ENCODE results near the gene EPHB1.

Gene EPHB1

DNA sequence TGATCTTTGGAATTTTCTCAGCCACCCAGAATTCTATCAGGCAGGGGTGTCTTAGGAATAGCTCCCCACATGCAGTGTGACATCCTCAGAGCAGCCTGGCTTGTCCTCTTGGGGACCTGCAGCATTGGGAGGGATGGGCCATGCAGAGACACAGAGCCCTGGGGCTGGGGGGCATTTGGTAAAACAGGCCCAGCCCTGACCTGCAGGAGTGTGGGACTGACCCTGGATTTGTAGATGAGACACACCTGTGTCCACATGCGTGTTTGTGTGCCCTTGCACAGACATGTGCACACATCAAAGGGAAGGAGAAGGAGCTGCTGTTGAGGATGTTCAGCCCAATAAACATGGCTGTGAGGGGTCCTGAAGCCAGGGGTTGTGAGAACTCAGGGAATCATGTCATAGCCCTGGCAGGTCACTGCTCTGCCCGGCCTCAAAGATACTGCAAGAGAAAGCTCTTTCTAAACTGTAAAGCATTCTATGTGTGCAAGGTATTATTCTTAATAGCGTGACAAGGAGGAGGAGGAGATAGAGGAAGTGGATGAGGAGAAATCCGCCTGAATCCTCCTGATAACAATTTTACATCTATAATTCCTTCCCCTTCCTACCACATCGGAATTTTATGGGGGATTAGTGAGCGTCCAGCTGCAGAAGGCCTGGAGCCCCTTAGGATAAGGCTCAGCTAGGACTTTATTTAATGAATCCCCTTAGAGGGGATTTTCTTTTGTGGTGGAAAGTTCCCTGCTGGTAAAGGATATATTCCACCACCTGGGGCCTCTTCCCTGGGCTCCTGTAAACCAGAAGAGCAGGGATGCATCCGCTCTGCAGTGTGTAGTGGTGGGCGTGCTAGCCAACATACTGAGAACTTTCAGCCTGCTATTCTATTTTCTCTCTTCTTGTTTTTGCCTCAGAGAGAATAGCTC, 245.5 kb downstream of the EPHB1 start:
- DNase-seq (ENCODE audit: insufficient read length, low spot score) (no peak), FAIRE-seq (no peak)
- TF ChIP-seq PAX5 (IDR thresholded peaks at IDR 0.05; ENCODE audit: insufficient read depth, low read length, severe bottlenecking) (no peak), POU2F2 (IDR thresholded peaks at IDR 0.05; ENCODE audit: low read depth, low read length) (no peak), POLR2A (IDR thresholded peaks at IDR 0.05; ENCODE audit: low read depth, low read length) (no peak)

DNA sequence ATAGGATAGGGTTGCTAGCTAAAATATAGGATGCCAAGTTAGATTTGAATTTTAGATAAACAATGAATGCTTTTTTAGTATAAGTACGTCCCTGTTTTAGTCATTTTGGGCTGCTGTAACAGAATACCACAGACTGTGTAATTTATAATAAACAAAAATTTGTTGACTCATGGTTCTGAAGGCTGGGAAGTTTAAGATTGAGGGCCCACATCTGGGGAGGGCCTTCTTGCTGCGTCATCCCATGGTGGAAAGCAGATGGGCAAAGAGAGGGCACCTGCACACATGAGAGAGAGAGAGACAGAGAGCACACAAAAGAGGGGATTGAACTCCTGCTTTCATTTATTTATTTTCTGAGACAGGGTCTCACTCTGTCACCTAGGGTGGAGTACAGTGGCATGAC, 246.5 kb downstream of the EPHB1 start:
- FAIRE-seq, result no peak

DNA sequence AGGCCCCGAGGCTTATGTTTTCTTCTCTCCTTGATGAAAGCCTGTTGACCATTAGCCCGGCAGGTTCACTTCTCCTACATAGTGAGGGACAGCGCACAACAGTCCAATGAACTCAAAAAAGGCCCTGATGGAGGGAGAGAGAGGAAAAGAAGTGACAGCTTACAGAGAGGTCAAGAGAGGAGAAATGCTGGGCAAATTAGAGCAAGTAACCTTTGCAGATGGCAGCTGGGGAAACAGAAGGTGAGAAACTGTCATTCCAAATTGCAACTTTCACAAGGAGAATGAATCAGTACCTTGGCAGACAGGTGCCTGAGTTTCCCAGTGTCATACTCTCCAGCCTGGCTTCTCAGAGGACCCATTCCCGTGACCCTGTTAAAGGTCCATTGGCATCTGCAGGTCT, 252.0 kb downstream of the EPHB1 start:
- FAIRE-seq, result no peak
- TF ChIP-seq POU2F2 (IDR thresholded peaks at IDR 0.05; ENCODE audit: low read depth, low read length) (no peak), POLR2A (IDR thresholded peaks at IDR 0.05; ENCODE audit: low read depth, low read length) (no peak), POLR2AphosphoS5 (IDR thresholded peaks at IDR 0.05; ENCODE audit: low read depth, low read length) (no peak), TAF1 (IDR thresholded peaks at IDR 0.05; ENCODE audit: low read depth, low read length) (no peak), SPI1 (IDR thresholded peaks at IDR 0.05; ENCODE audit: low read depth, low read length) (no peak), PAX5 (IDR thresholded peaks at IDR 0.05; ENCODE audit: insufficient read depth, low read length, severe bottlenecking) (no peak)
- no peak for DNase-seq (ENCODE audit: insufficient read length, low spot score)

More for the DNA sequence above, 246.5 kb downstream of the EPHB1 start:
- DNase-seq (ENCODE audit: insufficient read length, low spot score), result no peak
- TF ChIP-seq POLR2AphosphoS5 (IDR thresholded peaks at IDR 0.05; ENCODE audit: low read depth, low read length) (no peak), PAX5 (IDR thresholded peaks at IDR 0.05; ENCODE audit: insufficient read depth, low read length, severe bottlenecking) (no peak)

DNA sequence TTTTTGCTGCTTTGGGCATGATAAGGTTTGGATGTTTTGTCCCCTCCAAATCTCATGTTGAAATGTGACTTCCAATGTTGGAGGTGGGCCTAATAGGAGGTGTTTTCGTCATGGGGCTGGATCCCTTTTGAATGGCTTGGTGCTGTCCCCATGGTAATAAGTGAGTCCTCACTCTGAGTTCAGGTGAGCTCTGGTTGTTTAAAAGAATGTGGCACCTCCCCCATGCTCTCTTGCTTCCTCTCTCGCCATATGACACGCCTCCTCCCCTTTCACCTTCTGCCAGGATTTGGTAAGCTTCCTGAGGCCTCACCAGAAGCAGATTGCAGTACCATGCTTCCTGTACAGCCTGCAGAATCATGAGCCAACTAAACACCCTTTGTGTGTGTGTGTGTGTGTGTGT, 255.5 kb downstream of the EPHB1 start:
- no peak for FAIRE-seq
- TF ChIP-seq TAF1 (IDR thresholded peaks at IDR 0.05; ENCODE audit: low read depth, low read length), result no peak
- TF ChIP-seq PAX5 (IDR thresholded peaks at IDR 0.05; ENCODE audit: insufficient read depth, low read length, severe bottlenecking), result no peak
- no peak for TF ChIP-seq SPI1 (IDR thresholded peaks at IDR 0.05; ENCODE audit: low read depth, low read length)
- TF ChIP-seq POU2F2 (IDR thresholded peaks at IDR 0.05; ENCODE audit: low read depth, low read length), result no peak
- TF ChIP-seq POLR2A (IDR thresholded peaks at IDR 0.05; ENCODE audit: low read depth, low read length), result no peak
- TF ChIP-seq POLR2AphosphoS5 (IDR thresholded peaks at IDR 0.05; ENCODE audit: low read depth, low read length), result no peak
- DNase-seq (ENCODE audit: insufficient read length, low spot score), result no peak

DNA sequence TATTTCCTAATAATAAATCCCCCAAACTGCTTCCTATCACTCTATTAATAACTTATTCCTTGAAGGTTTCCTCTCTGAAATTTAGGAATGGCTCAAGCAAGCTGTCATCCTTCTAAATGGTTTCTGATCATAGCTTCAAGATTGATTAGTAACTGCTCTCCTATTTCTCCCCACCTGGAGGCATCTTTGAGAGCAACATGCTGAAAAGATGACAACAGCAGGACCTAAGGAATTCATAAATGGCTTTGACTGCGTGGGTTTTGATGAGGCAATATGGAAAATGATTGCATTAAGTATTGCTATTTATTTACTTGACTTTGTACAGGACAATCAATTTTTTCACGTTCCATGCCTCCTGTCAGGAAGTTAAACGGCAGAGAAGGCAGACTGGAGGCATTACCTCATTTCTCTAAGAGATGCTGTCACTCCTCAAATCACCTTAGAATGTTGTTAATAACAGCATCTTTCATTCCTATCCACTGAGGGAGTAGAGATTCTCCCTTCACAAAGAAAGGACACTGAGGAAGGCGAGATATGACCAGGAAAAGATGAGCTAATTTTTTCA, 256.4 kb downstream of the EPHB1 start:
- no peak for FAIRE-seq
- no peak for DNase-seq (ENCODE audit: insufficient read length, low spot score)
- TF ChIP-seq POU2F2 (IDR thresholded peaks at IDR 0.05; ENCODE audit: low read depth, low read length), result no peak
- TF ChIP-seq SPI1 (IDR thresholded peaks at IDR 0.05; ENCODE audit: low read depth, low read length), result no peak
- TF ChIP-seq POLR2A (IDR thresholded peaks at IDR 0.05; ENCODE audit: low read depth, low read length), result no peak
- TF ChIP-seq TAF1 (IDR thresholded peaks at IDR 0.05; ENCODE audit: low read depth, low read length), result no peak
- no peak for TF ChIP-seq POLR2AphosphoS5 (IDR thresholded peaks at IDR 0.05; ENCODE audit: low read depth, low read length)
- TF ChIP-seq PAX5 (IDR thresholded peaks at IDR 0.05; ENCODE audit: insufficient read depth, low read length, severe bottlenecking), result no peak

DNA sequence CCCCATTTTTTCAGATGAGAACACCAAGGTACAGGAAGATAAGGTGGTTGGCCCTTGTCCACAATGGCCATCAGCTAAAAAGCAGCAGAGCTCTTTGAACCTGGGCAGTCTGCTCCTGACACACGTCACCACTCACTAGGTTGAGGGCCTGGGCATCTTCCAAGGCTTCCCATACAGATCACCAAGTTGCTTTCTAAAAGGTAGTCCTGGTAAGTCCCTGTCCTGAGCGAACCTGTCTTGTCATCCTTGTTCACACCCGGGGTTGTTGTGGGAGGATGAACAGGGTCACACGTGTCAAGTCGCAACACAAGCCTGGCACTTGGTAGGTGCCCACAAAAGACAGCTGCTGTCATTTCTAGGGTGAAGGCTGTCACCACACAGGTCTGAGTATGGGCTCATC, 260.4 kb downstream of the EPHB1 start:
- FAIRE-seq (no peak), DNase-seq (ENCODE audit: insufficient read length, low spot score) (no peak)
- TF ChIP-seq SPI1 (IDR thresholded peaks at IDR 0.05; ENCODE audit: low read depth, low read length) (no peak), TAF1 (IDR thresholded peaks at IDR 0.05; ENCODE audit: low read depth, low read length) (no peak), POU2F2 (IDR thresholded peaks at IDR 0.05; ENCODE audit: low read depth, low read length) (no peak), PAX5 (IDR thresholded peaks at IDR 0.05; ENCODE audit: insufficient read depth, low read length, severe bottlenecking) (no peak), POLR2A (IDR thresholded peaks at IDR 0.05; ENCODE audit: low read depth, low read length) (no peak), POLR2AphosphoS5 (IDR thresholded peaks at IDR 0.05; ENCODE audit: low read depth, low read length) (no peak)

DNA sequence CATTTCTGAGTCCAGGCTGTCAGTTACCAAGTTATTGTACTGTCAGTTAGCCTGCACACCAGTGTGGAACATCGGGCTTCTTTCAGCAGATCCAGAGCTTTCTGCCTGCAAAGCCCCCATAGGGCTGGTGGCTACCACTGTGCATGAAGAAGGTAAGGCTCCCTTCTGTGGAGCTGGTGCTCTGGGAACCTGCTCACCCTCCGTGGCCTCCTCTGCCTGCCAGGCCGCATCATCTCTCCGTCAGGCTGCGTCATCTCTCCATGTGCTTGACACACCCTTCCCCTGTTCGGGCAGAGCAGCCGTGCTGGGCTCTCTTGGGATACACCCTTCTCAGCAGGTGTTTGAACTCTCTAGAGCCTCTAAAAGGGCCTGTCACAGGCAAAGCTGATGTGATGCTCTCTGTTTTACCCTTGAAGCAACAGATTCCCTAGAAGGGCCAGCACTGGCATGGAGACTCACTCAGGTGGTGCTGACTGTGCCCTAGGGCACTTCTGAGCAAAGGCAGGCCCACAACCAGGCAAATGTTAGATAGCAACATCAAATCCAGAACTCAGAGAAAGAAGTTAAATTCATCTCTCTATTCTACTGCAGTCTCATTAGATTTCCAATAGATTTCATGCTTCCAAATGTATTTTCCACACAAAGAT, 261.1 kb downstream of the EPHB1 start:
- FAIRE-seq, result no peak
- DNase-seq (ENCODE audit: insufficient read length, low spot score), result no peak
- no peak for TF ChIP-seq POLR2AphosphoS5 (IDR thresholded peaks at IDR 0.05; ENCODE audit: low read depth, low read length)
- no peak for TF ChIP-seq SPI1 (IDR thresholded peaks at IDR 0.05; ENCODE audit: low read depth, low read length)
- no peak for TF ChIP-seq PAX5 (IDR thresholded peaks at IDR 0.05; ENCODE audit: insufficient read depth, low read length, severe bottlenecking)
- TF ChIP-seq POU2F2 (IDR thresholded peaks at IDR 0.05; ENCODE audit: low read depth, low read length), result no peak
- TF ChIP-seq TAF1 (IDR thresholded peaks at IDR 0.05; ENCODE audit: low read depth, low read length), result no peak
- TF ChIP-seq POLR2A (IDR thresholded peaks at IDR 0.05; ENCODE audit: low read depth, low read length), result no peak

DNA sequence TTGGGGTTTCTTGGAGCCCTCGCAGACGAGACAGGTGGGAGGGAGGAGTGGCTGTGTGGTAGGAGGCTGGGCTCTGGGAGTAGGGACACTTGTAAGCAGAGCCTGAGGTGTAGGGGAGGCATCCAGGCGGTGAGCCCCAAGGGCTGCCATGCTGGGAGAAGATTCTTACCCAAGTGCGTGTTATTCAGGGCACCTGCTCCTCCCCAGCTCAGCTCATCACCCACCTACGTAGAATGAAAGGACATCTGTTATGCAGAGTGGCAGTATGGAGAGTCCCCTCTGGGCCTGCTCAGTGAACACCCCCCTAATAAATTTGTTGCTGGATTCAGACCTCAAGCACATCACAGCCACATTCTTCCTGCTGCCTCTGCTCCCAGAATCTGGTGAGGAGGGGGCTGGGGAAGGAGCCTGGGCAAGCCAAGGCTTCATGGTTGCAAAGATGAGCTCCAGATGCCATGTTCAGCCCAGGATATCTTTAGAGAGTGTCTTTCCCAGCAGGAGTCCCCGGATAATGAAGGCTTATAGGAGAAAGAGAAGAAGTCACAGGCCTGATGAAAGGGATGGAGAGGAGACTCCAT, 261.8 kb downstream of the EPHB1 start:
- TF ChIP-seq PAX5 (IDR thresholded peaks at IDR 0.05; ENCODE audit: insufficient read depth, low read length, severe bottlenecking) (no peak), POU2F2 (IDR thresholded peaks at IDR 0.05; ENCODE audit: low read depth, low read length) (no peak), SPI1 (IDR thresholded peaks at IDR 0.05; ENCODE audit: low read depth, low read length) (no peak), POLR2A (IDR thresholded peaks at IDR 0.05; ENCODE audit: low read depth, low read length) (no peak), TAF1 (IDR thresholded peaks at IDR 0.05; ENCODE audit: low read depth, low read length) (no peak), POLR2AphosphoS5 (IDR thresholded peaks at IDR 0.05; ENCODE audit: low read depth, low read length) (no peak)
- DNase-seq (ENCODE audit: insufficient read length, low spot score) (no peak), FAIRE-seq (no peak)

DNA sequence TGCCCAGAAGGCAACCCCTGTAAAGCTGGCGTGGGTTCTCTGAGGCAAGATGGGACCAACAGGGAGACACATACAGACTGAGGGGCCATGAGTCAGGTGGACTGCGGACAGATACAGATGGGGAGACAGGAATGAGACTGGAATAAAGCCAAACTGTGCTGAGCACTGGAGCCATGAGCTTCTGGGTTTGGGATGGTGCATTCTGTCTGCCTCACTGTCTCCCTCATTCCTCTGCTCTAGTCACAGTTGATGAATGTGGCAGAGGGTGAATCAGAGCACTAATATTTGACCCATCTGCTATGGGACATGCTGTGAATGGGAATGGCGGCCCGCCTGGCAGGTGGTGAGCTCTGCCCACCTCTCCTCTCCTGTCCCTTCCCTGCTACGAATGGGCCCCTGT, 262.9 kb downstream of the EPHB1 start:
- no peak for FAIRE-seq
- no peak for TF ChIP-seq SPI1 (IDR thresholded peaks at IDR 0.05; ENCODE audit: low read depth, low read length)
- no peak for TF ChIP-seq TAF1 (IDR thresholded peaks at IDR 0.05; ENCODE audit: low read depth, low read length)
- no peak for TF ChIP-seq POU2F2 (IDR thresholded peaks at IDR 0.05; ENCODE audit: low read depth, low read length)
- TF ChIP-seq POLR2AphosphoS5 (IDR thresholded peaks at IDR 0.05; ENCODE audit: low read depth, low read length), result no peak
- TF ChIP-seq POLR2A (IDR thresholded peaks at IDR 0.05; ENCODE audit: low read depth, low read length), result no peak
- TF ChIP-seq PAX5 (IDR thresholded peaks at IDR 0.05; ENCODE audit: insufficient read depth, low read length, severe bottlenecking), result no peak
- DNase-seq (ENCODE audit: insufficient read length, low spot score), result no peak

Data from GM12891 (cell line).